T-helper 2 cell treated with Interferon-gamma antibody and Interleukin-4, amounts not matched to agents 100 ng/mL and 5 ng/mL, for 36 hours (primary cell): ENCODE measurements around the gene ZNF500. TPM values are rescaled to one million over a fixed set of nuclear protein-coding genes. Genes with fewer than 3 reads are reported as not detected.
"Not testable (repeated sequence)": the region's sequence is repeated elsewhere in the genome, so short reads cannot be mapped to it uniquely, and the experiment has no call there.

ENCODE experiments used
- intact Hi-C: fragments of 100-400 bp; cut with micrococcal nuclease; formaldehyde crosslinking; loops from one replicate; pipeline ENCODE4 v1.15.1; 2023
- total RNA-seq: library from RNA; stranded (reverse); gene quantifications from 2 replicates; pipeline ENCODE4 v1.2.3, GENCODE V29; 2022

ZNF500 gene
- total RNA-seq, 1 donor from 2014 or later = 16.1 TPM

DNA sequence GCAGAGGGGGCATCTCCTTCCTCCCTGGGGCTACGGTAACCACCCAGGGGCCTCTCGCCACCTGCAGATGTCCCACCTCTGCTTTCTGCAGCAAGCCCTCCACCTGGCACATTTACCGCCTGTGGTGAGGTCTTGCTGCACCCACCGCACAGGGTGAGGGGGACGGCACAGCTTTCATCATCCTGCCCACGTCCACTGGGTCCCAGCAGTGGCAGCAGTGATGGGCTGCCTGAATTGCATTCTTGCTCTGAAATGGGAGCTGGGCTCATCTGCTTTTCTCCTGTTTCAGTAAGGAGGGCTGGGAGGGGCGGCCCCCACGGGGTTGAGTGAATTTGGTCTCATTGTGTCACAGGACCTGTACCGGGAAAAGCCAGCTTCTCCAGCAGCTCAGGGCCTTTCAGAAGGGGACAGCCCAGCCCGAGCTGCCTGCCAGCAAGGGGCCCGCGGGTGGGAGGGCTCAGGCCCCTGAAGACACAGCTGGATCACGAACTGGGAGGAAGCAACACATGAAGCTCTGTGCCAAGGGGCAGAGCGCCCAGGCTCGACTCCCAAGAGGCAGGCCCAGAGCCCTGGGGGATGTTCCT lies 19.9 kb downstream of the ZNF500 start:
- intact Hi-C loops = no loop called here

DNA sequence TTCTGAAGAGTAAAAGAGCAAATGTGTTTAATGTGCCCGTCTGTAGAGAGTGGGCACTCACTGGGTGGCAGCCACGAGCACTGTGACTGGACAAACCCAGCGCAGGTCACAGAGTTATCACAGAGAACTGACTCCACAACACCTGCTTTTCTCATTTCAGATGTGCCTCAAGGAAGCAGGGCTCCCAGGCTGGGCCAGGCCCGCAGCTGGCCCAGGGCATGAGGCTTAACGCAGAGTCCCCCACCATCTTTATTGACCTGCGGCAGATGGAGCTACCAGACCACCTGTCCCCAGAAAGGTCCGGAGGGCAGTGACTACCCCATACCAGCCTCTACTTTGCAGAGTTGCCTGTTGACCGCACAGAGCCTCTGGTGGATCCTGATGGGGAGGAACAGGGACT lies 20.7 kb downstream of the ZNF500 start:
- intact Hi-C loops = no loop called here

DNA sequence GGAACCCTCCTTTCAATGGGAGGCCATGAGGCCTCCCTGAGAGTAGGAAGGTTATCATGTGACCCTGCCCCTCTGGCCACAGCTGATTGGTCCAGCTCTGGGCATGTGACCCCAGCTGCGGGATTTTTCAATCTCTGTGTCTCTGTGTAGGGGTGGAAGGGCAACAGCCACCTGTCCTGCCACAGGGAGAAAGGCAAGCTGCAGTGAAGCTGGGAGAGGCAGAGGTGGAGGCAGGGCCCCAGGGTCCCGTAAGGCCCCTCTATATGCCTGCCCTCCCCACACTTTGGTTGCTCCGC lies 21.7 kb downstream of the ZNF500 start:
- intact Hi-C loops = no loop called here

DNA sequence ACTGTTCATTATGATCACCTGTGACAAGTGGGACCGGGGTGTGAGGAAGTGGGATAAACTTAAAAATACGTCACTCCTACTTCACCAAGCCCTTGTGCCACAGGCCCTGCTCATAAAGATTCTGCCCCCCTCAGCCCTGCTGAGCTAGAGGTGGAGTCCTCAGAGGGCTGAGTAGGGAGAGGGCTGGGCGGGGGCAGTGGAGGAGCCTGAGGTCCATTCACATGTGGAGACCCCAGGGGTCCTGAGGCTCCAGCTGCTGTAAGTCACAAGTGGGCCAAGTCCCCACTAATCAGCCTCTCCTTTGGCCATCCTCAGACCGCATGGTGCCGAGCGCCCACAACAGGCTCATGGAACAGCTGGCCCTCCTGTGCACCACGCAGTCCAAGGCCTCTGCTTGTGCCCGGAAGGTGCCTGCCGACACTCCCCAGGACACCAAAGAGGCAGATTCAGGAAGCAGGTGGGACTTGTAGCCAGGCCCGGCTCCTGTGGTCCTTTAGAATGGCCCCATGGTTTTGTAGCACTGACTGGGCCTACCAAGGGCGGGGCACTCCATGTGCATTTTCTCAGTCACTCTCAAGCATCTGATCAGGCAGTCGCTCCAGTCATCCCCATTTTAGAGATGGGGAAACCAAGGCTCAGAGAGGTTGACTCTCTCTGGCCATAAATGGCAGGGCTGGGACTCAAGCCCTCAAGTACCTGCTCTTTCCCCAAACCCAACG lies 22.2 kb downstream of the ZNF500 start:
- intact Hi-C loops = no loop called here

DNA sequence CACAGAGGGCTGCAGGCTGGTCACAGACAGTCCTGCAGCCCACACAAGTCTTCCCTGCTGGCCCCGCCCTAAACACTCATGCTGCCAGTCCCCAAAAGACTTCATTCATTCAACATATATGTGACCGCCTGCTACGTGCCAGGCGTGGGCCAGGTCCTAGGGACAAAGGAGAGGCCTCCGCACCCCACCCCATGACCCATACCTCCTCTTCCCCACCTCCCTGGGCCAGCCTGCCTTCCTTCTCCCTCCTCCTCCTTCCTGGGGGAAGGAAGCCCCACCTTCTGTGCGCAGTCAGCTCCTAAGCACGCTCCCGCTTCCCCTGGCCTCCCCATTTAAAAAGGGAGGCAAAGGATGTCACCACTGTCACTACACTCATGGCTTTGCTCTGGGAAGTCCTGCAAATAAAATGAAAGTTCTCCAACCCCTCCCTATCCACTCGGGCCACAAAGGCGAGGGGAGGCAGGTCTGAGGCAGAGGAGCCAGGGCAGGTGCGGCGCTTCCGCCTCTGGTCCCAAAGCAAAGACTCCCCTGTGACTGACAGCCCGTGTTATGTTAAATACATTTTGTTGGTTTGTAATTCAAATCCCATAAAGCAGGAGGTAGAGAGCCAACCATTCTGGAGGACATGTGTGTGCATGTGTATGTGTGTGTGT lies 23.6 kb downstream of the ZNF500 start:
- intact Hi-C loops = no loop called here

DNA sequence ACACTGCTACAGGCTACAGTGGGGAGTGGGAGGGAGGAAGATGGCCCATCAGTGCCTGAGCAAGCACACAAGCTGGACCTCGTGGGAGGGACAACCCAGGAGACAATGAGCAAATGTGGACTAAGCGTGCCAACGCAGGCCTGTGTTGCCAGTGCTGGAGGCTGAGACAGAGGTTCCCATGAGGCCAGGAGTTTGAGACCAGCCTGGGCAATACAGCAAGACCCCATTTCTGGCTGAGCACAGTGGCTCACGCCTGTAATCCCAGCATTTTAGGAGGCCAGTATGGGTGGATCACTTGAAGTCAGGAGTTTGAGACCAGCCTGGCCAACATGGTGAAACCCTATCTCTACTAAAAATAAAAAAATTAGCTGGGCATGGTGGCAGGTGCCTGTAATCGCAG lies 28.6 kb downstream of the ZNF500 start:
- intact Hi-C loops = not testable (repeated sequence)

DNA sequence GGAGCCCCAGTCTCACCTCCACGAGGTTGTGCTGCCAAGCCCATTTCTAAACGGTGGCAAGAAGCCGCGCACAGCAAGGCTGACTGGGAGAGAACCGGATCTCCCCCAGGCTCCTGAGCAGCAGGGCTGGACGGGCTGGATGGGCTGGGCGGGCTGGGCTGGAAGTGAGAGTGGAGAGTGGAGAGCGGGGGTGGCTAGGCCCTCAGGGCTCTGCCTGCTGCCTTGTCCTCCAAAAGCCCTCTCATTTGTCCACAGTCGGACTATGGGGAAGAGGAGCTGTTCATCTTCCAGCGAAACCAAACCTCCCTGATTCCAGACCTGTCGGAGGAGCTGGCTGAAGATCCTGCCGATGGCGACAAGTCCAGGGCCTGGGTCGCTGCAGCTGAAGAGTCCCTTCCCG lies 29.4 kb downstream of the ZNF500 start:
- intact Hi-C loops = no loop called here

DNA sequence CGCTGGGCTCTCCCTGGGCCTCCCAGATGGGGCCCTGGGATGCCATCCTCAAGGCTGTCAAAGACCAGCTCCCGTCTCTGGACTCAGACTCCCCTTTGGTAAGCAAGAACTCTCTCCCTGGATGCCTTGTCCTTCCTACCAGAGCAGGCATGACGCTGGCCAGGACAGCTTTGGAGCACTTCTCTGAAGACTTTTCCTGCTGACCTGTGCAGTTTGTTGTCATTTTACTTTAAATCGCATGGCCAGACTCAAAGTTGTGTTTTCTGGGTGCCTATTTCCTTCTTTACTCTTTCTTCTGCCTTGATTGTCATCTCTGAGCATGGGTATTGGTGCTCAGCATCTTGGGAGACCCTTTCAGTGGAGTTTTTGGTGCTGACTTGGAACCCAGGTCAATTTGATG lies 30.4 kb downstream of the ZNF500 start:
- intact Hi-C loops = no loop called here

DNA sequence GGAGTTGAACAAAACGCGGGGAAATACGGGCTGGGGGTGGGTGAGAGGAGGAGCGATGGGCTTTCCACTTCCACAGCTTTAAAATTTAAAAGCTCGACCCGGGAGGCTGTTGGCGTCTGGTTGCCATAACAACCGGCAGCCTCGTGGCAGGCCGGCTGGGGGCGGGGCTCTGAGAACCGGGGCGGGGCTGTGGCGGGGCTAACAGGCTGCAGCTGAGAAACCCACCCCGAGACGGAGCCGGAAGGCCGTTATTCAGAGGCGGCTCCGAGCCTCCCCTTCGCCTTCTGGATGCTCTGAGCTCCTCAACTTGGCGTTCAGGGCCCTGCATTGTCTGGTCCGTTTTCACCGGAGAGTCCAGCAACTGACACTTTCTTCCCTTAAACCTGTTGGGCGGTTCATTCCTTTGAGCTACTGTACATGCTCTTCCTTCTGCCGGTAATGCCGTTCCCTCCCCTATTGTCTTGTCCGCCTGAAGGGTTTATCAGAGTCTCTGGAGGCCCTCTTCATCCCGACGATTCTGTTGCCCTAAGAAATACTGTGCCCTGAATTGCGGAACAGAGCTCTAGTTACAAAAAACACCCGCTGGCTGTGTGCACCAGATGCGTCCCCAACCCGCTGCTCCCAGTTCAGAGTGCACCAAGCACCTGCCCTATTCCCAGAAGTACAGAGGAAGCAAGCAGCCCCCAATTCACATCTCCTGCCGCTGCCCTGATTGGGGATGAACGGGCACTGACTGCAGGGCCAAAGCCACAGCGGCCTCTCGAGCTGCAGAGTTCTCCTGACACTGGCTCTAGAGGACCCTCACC lies 32.0 kb downstream of the ZNF500 start:
- intact Hi-C loops = loop anchor here (1.0 to 2.0 kb wide), 7 partner anchors 33 to 223 kb away; partner anchors contain the start of genes GLYR1, MGRN1, NUDT16L1 and ROGDI

DNA sequence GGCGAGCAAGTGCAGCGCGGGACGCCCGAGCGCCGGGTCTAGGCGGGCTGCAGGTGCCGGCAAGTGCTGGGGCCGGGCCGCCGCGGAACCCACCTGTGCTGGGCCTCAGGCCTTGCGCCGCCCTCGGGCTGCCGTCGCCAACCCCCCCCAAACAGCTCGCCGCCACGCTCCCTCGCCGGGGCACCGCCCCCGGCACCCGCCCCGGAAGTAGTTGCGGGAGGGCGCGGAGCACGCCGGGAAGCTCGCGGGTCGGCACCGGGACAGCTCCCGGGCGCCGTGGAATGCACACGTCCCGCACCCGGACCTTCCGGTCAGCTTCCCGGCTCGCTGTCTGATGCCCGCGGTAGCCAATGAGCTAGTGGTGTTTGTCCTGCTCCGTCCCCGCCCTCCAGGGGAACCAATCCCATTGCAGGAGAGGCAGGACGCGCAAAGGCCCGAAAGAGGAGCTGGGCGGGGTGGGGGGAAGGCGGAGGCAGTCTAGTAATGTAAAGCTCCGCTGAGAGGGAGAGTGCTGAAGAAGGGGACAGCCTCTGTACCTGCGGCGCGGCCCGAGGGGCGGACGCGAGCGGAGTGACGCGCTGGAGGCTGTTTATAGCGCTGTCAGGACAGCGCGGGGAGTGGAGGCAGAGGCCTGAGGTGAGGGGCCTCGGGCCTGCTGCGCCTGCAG lies 32.8 kb downstream of the ZNF500 start, which contains the start of the genes ANKS3 and DNAAF8:
ANKS3 (minus strand) TSS at position 209 of the 667 bp plus-strand sequence. CDS start 4,122 bp downstream, outside the sequence.
DNAAF8 (plus strand) TSS at position 475 of the 667 bp plus-strand sequence. CDS start 1,978 bp downstream, outside the sequence.
- intact Hi-C loops = loop anchor here (1.0 to 2.0 kb wide), 7 partner anchors 34 to 224 kb away; partner anchors contain the start of genes GLYR1, MGRN1, NUDT16L1 and ROGDI

DNA sequence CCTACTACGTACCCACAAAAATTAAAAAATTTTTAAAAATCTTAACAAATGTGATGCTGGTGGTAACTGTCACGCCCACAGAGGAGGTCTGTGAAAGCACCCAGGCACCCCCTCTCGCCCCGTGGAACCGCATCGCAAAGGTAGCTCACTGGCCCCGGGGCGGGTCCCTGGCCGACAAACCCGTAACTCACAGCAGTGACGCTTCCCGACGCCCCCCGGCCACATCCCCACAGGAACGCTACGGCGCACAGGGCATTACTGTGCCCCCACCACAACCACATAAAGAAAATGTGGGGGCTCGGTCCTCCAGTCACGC lies 33.3 kb downstream of the ZNF500 start:
- intact Hi-C loops = loop anchor here (1.0 to 2.0 kb wide), 7 partner anchors 35 to 225 kb away; partner anchors contain the start of genes GLYR1, MGRN1, NUDT16L1 and ROGDI

DNA sequence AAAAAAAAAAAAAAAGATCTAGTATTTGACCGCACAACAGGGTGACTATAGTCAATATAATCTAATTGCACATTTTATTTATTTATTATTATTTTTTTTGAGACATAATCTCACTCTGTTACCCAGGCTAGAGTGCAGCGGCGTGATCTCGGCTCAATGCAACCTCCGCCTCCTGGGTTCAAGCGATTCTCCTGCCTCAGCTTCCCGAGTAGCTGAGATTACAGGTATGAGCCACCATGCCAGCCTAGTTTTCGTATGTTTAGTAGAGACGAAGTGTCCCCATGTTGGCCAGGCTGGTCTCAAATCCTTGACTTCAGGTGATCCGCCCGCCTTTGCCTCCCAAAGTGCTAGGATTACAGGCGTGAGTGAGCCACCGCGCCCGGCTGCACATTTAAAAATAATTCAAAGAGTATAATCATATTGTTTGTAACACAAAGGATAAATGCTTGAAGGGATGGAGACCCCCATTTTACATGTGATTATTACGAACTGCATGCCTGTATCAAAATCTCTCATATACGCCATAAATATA lies 33.7 kb downstream of the ZNF500 start:
- intact Hi-C loops = no loop called here

DNA sequence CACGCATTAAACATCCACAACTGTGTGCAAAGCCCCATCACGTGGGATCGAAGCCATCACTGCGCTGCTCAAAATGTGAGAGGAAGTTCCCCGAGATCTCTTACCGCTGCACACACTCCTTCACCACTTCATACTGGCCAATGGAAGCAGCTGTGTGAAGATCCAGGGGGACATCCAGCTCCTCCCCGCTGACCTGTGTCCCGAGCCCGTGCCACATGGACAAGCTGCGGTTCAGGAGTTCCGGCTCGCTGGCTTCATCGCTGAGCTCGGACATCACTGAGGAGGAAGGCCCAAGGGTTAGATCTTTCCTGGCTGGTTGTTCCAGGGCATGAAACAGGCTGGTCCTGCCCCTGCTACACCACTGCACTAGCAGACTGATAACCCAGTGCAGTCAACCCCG lies 37.1 kb downstream of the ZNF500 start:
- intact Hi-C loops = no loop called here

DNA sequence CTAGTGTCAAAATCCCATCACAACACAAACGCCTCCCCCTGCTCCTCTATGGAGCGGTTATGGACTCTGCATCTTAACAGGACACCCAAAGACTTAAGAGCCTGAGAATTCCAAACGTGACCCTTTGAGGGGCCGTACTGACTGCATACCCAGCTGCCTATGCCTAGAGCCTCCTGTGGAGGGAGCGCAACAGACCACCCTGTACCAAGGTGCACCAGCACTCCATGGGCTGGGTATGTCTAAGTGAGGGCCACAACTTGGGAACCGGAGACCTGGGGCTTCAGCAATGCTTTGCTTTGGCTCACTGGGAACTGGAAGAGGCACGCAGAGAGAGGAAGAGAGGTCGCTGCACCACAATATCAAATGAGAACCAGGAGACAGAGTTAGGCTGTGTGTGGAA lies 38.3 kb downstream of the ZNF500 start:
- intact Hi-C loops = no loop called here

DNA sequence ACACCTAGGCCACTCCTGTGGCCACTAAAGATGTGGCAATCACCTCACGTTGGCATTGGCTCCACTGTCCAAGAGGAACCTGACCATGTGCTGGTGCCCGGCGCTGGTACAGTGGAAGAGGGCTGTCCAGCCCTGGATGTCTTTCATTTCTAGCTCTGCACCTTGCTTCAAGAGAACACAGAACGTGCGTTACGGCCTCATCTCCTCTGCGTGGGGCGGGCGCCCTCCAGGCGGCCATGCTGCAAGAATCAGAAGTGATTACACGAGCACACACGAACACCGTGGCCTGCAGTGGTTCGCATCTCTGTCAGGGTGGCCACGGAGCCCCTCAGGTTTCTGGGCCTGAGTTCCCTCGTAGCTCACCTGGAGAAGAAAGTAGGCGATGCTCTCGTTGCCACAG lies 40.3 kb downstream of the ZNF500 start:
- intact Hi-C loops = no loop called here

DNA sequence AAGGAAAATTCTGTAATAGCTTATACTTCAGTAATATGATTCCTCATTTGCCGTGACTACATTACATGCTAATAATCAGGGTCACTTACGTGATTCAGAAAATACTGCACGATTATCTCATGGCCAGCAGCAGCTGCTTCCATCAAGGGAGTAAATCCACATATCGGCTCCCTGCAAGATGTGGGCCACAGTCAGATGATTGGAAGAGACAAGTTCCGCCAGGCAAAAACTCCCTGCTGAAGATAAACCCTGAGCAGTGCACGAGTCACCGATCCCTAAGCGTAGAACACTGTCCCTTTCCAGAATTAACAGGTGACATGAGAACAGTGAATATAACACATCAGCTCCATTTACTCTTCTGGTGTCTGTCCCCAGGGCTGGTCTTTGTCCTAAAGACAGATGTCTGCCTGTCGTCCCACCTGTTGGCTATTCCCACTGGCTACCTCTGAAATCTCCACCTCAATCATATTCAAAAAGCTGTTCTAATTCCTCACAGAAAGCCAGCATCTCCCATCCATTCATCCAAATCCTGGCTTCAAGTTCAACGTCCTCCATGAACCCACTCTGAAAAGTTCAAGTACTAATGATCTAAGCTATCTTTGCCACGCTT lies 42.2 kb downstream of the ZNF500 start:
- intact Hi-C loops = no loop called here

DNA sequence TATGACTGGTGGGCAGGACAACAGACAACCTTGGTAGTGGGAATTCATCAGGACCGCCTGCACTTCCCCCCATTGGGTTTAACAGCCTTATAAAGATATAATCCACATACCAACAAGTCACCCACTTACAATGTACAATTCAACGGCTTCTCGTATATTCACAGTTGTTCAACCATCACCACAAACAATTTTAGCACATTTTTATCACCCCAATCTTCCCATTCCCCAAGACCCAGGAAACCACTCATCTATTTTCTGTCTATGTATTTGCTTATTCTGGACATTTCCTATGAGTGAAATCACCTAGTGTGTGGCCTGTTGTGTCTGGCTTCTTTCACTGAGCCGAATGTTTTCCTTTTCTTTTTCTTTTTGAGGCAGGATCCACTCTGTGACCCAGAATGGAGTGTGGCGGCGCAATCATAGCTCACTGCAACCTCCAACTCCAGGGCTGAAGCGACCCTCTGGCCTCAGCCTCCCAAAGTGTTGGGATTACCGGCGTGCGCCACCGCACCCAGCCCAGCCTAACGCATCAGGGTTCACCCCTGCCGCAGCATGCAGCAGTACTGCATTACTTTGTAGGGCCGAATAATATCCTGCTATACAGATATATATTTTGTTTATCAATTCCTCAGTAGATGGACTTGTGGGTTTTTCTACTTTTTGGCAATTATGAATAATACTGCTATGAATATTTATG lies 43.7 kb downstream of the ZNF500 start:
- intact Hi-C loops = no loop called here

DNA sequence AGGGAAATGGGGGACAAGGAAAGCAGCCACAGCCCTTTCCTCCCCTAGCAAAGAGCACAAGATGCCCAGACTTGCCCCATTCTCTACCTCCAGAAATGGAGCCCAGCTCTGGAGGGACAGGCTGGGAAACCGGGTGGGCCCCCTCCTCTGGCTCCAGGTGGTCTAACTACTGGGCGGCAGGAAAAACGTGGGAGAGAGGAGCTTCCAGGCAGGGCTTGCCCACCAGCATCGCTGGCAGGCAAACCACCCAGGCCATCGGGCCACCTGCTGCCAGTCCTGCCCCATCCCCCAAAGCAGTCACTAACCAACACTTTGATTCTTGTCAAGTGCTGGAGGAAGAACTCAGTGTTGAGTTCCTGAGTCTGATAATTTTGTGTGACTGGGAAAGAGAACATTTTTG lies 48.5 kb downstream of the ZNF500 start:
- intact Hi-C loops = no loop called here

DNA sequence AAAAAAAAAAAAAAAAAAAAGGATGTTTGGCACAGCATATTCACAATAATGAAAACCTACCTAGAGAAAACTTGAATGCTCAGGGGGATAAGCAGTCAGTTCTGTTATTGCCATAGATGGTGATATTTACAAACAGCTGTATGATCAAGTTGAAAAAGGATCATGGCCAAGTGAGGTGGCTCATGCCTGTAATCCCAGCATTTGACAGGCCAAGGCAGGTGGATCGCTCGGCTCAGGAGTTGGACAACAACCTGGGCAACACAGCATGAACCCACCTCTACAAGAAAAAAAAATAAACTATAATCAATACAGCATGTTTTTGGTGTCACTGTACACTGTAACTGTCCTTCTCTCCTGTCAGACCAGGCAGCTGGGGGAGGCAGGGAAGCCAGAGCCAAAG lies 52.0 kb downstream of the ZNF500 start:
- intact Hi-C loops = no loop called here
